Stomach smooth muscle (tissue), 2 donors: Measurements from ENCODE around the gene SMIM22.

Experiments used
- H3K27ac ChIP-seq: one replicate; pipeline ENCODE4 v1.7.0; 2013; ENCODE audit warnings: mild to moderate bottlenecking, low read length, inconsistent platforms
- H3K27me3 ChIP-seq, 2 donors: one replicate each; pipeline ENCODE4 v1.7.0; 2013; ENCODE audit warnings: low read length in 2 of 2; ENCODE audit not compliant: insufficient read depth in 2 of 2, control insufficient read depth in 1 of 2
- H3K36me3 ChIP-seq, 2 donors: one replicate each; pipeline ENCODE4 v1.7.0; 2013; ENCODE audit warnings: low read length in 2 of 2; ENCODE audit not compliant: control insufficient read depth in 2 of 2, insufficient read depth in 2 of 2
- H3K4me1 ChIP-seq: one replicate; pipeline ENCODE4 v1.7.0; 2013; ENCODE audit warnings: low read length; ENCODE audit not compliant: control insufficient read depth, insufficient read depth
- H3K4me3 ChIP-seq, 2 donors: one replicate each; pipeline ENCODE4 v1.7.0; 2013; ENCODE audit warnings: low read length in 2 of 2
- H3K9ac ChIP-seq, 2 donors: one replicate each; pipeline ENCODE4 v1.7.0; 2013; ENCODE audit warnings: low read length in 2 of 2, mild to moderate bottlenecking in 1 of 2
- H3K9me3 ChIP-seq, 2 donors: one replicate each; pipeline ENCODE4 v1.7.0; 2013; ENCODE audit warnings: low read length in 2 of 2; ENCODE audit not compliant: control insufficient read depth in 2 of 2
- donor health status: healthy.
- donor health status: Pancreatic carcinoma.

The SMIM22 gene

GRCh38 chr16:4795181-4795827 is at the start of gene SMIM22:
Gene SMIM22 (plus strand): TSS chr16:4795369. CDS start chr16:4795735, 366 bp downstream.
- no peak within 1 kb of the TSS for H3K27ac ChIP-seq
- no peak within 1 kb of the TSS for H3K9ac ChIP-seq
- peaks cover 2% of the 10 kb centered on the region for H3K4me1 ChIP-seq
- H3K36me3 ChIP-seq = peaks cover 10 to 25% of the 10 kb centered on the region in 2 donors
- no peaks in the 10 kb centered on the region for H3K27me3 ChIP-seq
- no peak within 1 kb of the TSS for H3K4me3 ChIP-seq
- no peaks in the 10 kb centered on the region for H3K9me3 ChIP-seq

- H3K36me3 ChIP-seq = peaks cover 4 to 6% of the 10 kb centered on the region in 2 donors
- H3K9me3 ChIP-seq = no peaks in the 10 kb centered on the region
- H3K9ac ChIP-seq = no peak overlapping the region
- H3K27me3 ChIP-seq = no peaks in the 10 kb centered on the region
- H3K27ac ChIP-seq = no peak overlapping the region
- peaks cover 22% of the 10 kb centered on the region for H3K4me1 ChIP-seq
- no peak overlapping the region for H3K4me3 ChIP-seq
Measured at GRCh38 chr16:4746215-4746614, 49.0 kb upstream of the SMIM22 start.

GRCh38 chr16:4746991-4747574 is 48.1 kb upstream of the SMIM22 start:
- Histone ChIP-seq H3K4me3 (no peak overlapping the region), H3K27me3 (no peaks in the 10 kb centered on the region), H3K36me3 (peaks cover 12 to 14% of the 10 kb centered on the region in 2 donors), H3K4me1 (peaks cover 22% of the 10 kb centered on the region), H3K27ac (no peak overlapping the region), H3K9me3 (no peaks in the 10 kb centered on the region), H3K9ac (no peak overlapping the region)

GRCh38 chr16:4747906-4748681 is 47.1 kb upstream of the SMIM22 start:
- no peak overlapping the region for H3K4me3 ChIP-seq
- H3K27ac ChIP-seq = no peak overlapping the region
- H3K36me3 ChIP-seq = peaks cover 21 to 22% of the 10 kb centered on the region in 2 donors
- peaks cover 19% of the 10 kb centered on the region for H3K4me1 ChIP-seq
- no peaks in the 10 kb centered on the region for H3K27me3 ChIP-seq
- H3K9me3 ChIP-seq = no peaks in the 10 kb centered on the region
- H3K9ac ChIP-seq = no peak overlapping the region

GRCh38 chr16:4748682-4749411 is 46.3 kb upstream of the SMIM22 start:
- no peaks in the 10 kb centered on the region for H3K27me3 ChIP-seq
- peaks cover 25 to 29% of the 10 kb centered on the region in 2 donors for H3K36me3 ChIP-seq
- no peaks in the 10 kb centered on the region for H3K9me3 ChIP-seq
- no peak overlapping the region for H3K27ac ChIP-seq
- H3K4me3 ChIP-seq = no peak overlapping the region
- H3K9ac ChIP-seq = no peak overlapping the region
- peaks cover 13% of the 10 kb centered on the region for H3K4me1 ChIP-seq

- Histone ChIP-seq H3K36me3 (peaks cover 27 to 33% of the 10 kb centered on the region in 2 donors), H3K27ac (no peak overlapping the region), H3K9ac (no peak overlapping the region), H3K4me1 (peaks cover 13% of the 10 kb centered on the region), H3K27me3 (no peaks in the 10 kb centered on the region), H3K4me3 (no peak overlapping the region), H3K9me3 (peaks cover 0 to 2% of the 10 kb centered on the region in 2 donors)
Measured at GRCh38 chr16:4749700-4750257, 45.4 kb upstream of the SMIM22 start.

- Histone ChIP-seq H3K4me3 (no peak overlapping the region), H3K36me3 (peaks cover 28 to 39% of the 10 kb centered on the region in 2 donors), H3K9me3 (peaks cover 0 to 3% of the 10 kb centered on the region in 2 donors), H3K27ac (no peak overlapping the region), H3K4me1 (peaks cover 13% of the 10 kb centered on the region), H3K9ac (no peak overlapping the region), H3K27me3 (no peaks in the 10 kb centered on the region)
Measured at GRCh38 chr16:4750896-4751295, 44.3 kb upstream of the SMIM22 start.

- Histone ChIP-seq H3K9me3 (peaks cover 0 to 3% of the 10 kb centered on the region in 2 donors), H3K27ac (no peak overlapping the region), H3K4me1 (peaks cover under 1% of the 10 kb centered on the region), H3K27me3 (no peaks in the 10 kb centered on the region), H3K36me3 (peaks cover 28 to 41% of the 10 kb centered on the region in 2 donors), H3K9ac (no peak overlapping the region), H3K4me3 (no peak overlapping the region)
Measured at GRCh38 chr16:4752351-4753100, 42.6 kb upstream of the SMIM22 start.

- H3K9ac ChIP-seq = no peak overlapping the region
- H3K27me3 ChIP-seq = no peaks in the 10 kb centered on the region
- H3K36me3 ChIP-seq = peaks cover 30 to 45% of the 10 kb centered on the region in 2 donors
- H3K9me3 ChIP-seq = peaks cover 0 to 3% of the 10 kb centered on the region in 2 donors
- no peak overlapping the region for H3K27ac ChIP-seq
- H3K4me3 ChIP-seq = no peak overlapping the region
- H3K4me1 ChIP-seq = no peaks in the 10 kb centered on the region
Measured at GRCh38 chr16:4753227-4753626, 41.9 kb upstream of the SMIM22 start.
